Measurements from ENCODE around the gene PSMG3.

PSMG3 gene

GRCh38 chr7:1563981-1564602, 5.7 kb downstream of the PSMG3 start:
- H3K36me3 ChIP-seq (ENCODE audit: control insufficient read depth, insufficient read depth, low read length) = peaks cover 3% of the 10 kb centered on the region
- H3K4me3 ChIP-seq (ENCODE audit: extremely low read depth, insufficient read depth, low read length, poor library complexity, severe bottlenecking) = no peak overlapping the region
- 95 to 98% methylated on average over 15 of the region's 15 CpGs for WGBS, 2 experiments (ENCODE audit: insufficient coverage in 2 of 2)
- peaks cover 11% of the 10 kb centered on the region for H3K4me1 ChIP-seq (ENCODE audit: control insufficient read depth, insufficient read depth, low read length, poor library complexity, severe bottlenecking)
- H3K27ac ChIP-seq (ENCODE audit: low read depth, low read length, severe bottlenecking) = no peak overlapping the region
- no peaks in the 10 kb centered on the region for H3K9me3 ChIP-seq (ENCODE audit: control insufficient read depth, low read length)

GRCh38 chr7:1562597-1563051, 7.2 kb downstream of the PSMG3 start:
- Histone ChIP-seq H3K4me1 (ENCODE audit: control insufficient read depth, insufficient read depth, low read length, poor library complexity, severe bottlenecking) (peaks cover 4% of the 10 kb centered on the region), H3K36me3 (ENCODE audit: control insufficient read depth, insufficient read depth, low read length) (peaks cover 3% of the 10 kb centered on the region), H3K4me3 (ENCODE audit: extremely low read depth, insufficient read depth, low read length, poor library complexity, severe bottlenecking) (no peak overlapping the region), H3K27ac (ENCODE audit: low read depth, low read length, severe bottlenecking) (no peak overlapping the region), H3K9me3 (ENCODE audit: control insufficient read depth, low read length) (no peaks in the 10 kb centered on the region)
- 89% methylated on average over 17 to 18 of the region's 18 CpGs for WGBS, 2 experiments (ENCODE audit: insufficient coverage in 2 of 2)

GRCh38 chr7:1562116-1562515, 7.7 kb downstream of the PSMG3 start:
- H3K27ac ChIP-seq (ENCODE audit: low read depth, low read length, severe bottlenecking) = no peak overlapping the region
- H3K4me1 ChIP-seq (ENCODE audit: control insufficient read depth, insufficient read depth, low read length, poor library complexity, severe bottlenecking) = no peaks in the 10 kb centered on the region
- H3K4me3 ChIP-seq (ENCODE audit: extremely low read depth, insufficient read depth, low read length, poor library complexity, severe bottlenecking) = no peak overlapping the region
- peaks cover 3% of the 10 kb centered on the region for H3K36me3 ChIP-seq (ENCODE audit: control insufficient read depth, insufficient read depth, low read length)
- no peaks in the 10 kb centered on the region for H3K9me3 ChIP-seq (ENCODE audit: control insufficient read depth, low read length)
- 83% methylated on average over 8 to 15 of the region's 16 CpGs for WGBS, 2 experiments (ENCODE audit: insufficient coverage in 2 of 2)

DNA sequence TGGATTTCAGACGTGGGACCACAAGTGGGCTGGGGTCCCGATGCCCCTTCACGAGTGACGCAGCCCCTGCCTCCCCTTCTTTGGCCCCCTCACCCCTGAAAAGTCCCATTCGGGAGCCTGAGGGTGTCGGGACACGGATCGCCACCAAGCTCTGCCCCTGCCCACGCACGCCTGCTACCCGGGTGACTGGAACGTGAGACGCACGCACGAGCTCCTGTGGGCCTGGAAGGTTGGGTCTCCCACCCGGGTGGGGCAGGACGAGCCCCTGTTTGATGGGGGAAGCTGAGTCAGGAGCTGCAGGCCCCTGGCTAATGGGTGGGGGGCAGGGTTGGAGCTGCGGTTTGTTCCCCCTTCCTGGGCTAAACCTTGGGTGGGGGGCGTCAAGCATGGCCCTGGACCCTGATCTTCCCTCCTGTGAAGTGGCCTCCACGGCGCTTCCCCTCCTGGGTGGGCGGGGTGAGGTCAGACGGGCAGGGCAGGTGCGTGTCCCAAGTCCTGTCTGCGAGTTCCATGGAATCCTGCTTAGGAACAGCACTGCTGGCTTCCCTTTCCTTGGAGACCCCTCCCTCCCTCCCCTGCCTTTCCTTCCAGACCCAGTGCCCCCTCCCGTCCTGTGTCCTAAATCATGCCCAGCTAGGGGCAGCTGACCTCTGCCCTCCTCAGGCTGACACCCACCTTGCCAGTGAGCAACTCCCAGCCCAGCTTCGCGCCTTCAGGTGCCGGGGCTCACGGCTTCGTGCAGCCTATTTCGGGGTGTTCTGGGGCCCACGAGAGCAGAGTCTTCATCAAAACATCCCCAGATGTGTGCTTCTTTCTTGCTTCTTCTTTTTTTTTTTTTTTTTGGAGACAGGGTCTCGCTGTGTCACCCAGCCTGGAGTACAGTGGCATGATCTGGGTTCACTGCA, 8.5 kb downstream of the PSMG3 start:
- H3K4me1 ChIP-seq (ENCODE audit: control insufficient read depth, insufficient read depth, low read length, poor library complexity, severe bottlenecking) = peaks cover 2% of the 10 kb centered on the region
- no peaks in the 10 kb centered on the region for H3K9me3 ChIP-seq (ENCODE audit: control insufficient read depth, low read length)
- no peak overlapping the region for H3K27ac ChIP-seq (ENCODE audit: low read depth, low read length, severe bottlenecking)
- peaks cover 3% of the 10 kb centered on the region for H3K36me3 ChIP-seq (ENCODE audit: control insufficient read depth, insufficient read depth, low read length)
- WGBS, 2 experiments (ENCODE audit: insufficient coverage in 2 of 2) = 93 to 94% methylated on average over 22 to 30 of the region's 34 CpGs
- H3K4me3 ChIP-seq (ENCODE audit: extremely low read depth, insufficient read depth, low read length, poor library complexity, severe bottlenecking) = no peak overlapping the region

GRCh38 chr7:1560620-1561031, 9.2 kb downstream of the PSMG3 start:
- H3K4me3 ChIP-seq (ENCODE audit: extremely low read depth, insufficient read depth, low read length, poor library complexity, severe bottlenecking) = no peak overlapping the region
- peaks cover 3% of the 10 kb centered on the region for H3K36me3 ChIP-seq (ENCODE audit: control insufficient read depth, insufficient read depth, low read length)
- no peaks in the 10 kb centered on the region for H3K9me3 ChIP-seq (ENCODE audit: control insufficient read depth, low read length)
- no peak overlapping the region for H3K27ac ChIP-seq (ENCODE audit: low read depth, low read length, severe bottlenecking)
- 95 to 100% methylated on average over 4 to 8 of the region's 13 CpGs for WGBS, 2 experiments (ENCODE audit: insufficient coverage in 2 of 2)
- H3K4me1 ChIP-seq (ENCODE audit: control insufficient read depth, insufficient read depth, low read length, poor library complexity, severe bottlenecking) = peaks cover 8% of the 10 kb centered on the region

DNA sequence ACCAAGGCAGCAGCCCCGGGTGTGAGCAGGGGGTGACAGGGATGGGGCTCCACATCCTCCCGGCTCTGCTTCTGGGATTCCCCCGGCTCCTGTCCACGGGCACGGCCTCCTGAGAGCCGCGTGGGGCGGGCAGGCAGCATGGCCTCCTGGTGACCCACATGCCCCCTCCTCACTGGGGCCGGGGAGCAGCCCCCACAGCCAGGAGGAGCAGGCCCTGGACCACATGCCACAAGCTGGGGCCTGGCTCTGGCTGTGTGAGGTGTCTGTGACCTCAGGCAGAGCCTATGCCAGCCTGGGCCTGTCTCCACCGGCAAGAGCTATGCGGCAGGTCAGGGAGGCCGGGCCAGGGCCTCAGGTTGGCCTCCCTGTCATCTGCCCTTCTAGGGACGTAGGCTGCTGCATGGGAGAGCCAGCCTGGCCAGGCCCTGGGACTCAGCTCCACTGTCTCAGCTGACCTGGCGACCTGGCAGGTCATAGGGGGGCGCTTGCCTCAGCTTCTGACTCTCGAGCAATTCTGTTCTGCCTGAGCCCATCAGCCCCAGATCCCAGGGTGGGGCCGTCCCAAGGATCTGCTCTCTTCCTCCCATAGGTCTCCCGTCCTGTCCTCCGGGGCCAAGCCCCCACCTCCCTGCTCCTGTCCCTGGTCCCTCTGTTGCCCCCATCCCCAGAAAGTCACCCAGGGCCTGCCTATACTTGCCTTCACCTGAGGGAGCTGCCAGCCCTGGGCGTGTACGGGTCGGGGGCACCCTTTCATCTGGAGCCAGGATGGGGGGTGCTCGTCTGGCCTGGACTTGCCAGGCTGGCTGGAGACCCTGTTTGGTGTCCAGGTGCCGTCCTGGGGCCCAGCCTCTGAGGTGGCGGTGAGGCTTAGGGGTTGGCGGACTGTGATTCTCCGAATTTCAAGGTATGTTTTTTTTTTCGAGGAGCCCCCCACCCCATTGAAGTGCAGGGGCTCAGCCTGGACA, 9.9 kb downstream of the PSMG3 start:
- H3K27ac ChIP-seq (ENCODE audit: low read depth, low read length, severe bottlenecking) = no peak overlapping the region
- no peaks in the 10 kb centered on the region for H3K9me3 ChIP-seq (ENCODE audit: control insufficient read depth, low read length)
- no peak overlapping the region for H3K4me3 ChIP-seq (ENCODE audit: extremely low read depth, insufficient read depth, low read length, poor library complexity, severe bottlenecking)
- H3K36me3 ChIP-seq (ENCODE audit: control insufficient read depth, insufficient read depth, low read length) = peaks cover 2% of the 10 kb centered on the region
- WGBS, 2 experiments (ENCODE audit: insufficient coverage in 2 of 2) = 86 to 90% methylated on average over 19 to 22 of the region's 28 CpGs
- H3K4me1 ChIP-seq (ENCODE audit: control insufficient read depth, insufficient read depth, low read length, poor library complexity, severe bottlenecking) = peaks cover 13% of the 10 kb centered on the region

GRCh38 chr7:1558841-1559625, 10.8 kb downstream of the PSMG3 start:
- 95% methylated on average over 25 to 31 of the region's 32 CpGs for WGBS, 2 experiments (ENCODE audit: insufficient coverage in 2 of 2)
- Histone ChIP-seq H3K4me1 (ENCODE audit: control insufficient read depth, insufficient read depth, low read length, poor library complexity, severe bottlenecking) (peaks cover 21% of the 10 kb centered on the region), H3K9me3 (ENCODE audit: control insufficient read depth, low read length) (no peaks in the 10 kb centered on the region), H3K4me3 (ENCODE audit: extremely low read depth, insufficient read depth, low read length, poor library complexity, severe bottlenecking) (no peak overlapping the region), H3K27ac (ENCODE audit: low read depth, low read length, severe bottlenecking) (no peak overlapping the region), H3K36me3 (ENCODE audit: control insufficient read depth, insufficient read depth, low read length) (no peaks in the 10 kb centered on the region)

- Histone ChIP-seq H3K4me1 (ENCODE audit: control insufficient read depth, insufficient read depth, low read length, poor library complexity, severe bottlenecking) (peaks cover 21% of the 10 kb centered on the region), H3K36me3 (ENCODE audit: control insufficient read depth, insufficient read depth, low read length) (no peaks in the 10 kb centered on the region), H3K27ac (ENCODE audit: low read depth, low read length, severe bottlenecking) (no peak overlapping the region), H3K9me3 (ENCODE audit: control insufficient read depth, low read length) (no peaks in the 10 kb centered on the region), H3K4me3 (ENCODE audit: extremely low read depth, insufficient read depth, low read length, poor library complexity, severe bottlenecking) (no peak overlapping the region)
- WGBS, 2 experiments (ENCODE audit: insufficient coverage in 2 of 2) = 64 to 76% methylated on average over 14 to 19 of the region's 24 CpGs
These were observed 11.5 kb downstream of the PSMG3 start for GRCh38 chr7:1558181-1558811.

DNA sequence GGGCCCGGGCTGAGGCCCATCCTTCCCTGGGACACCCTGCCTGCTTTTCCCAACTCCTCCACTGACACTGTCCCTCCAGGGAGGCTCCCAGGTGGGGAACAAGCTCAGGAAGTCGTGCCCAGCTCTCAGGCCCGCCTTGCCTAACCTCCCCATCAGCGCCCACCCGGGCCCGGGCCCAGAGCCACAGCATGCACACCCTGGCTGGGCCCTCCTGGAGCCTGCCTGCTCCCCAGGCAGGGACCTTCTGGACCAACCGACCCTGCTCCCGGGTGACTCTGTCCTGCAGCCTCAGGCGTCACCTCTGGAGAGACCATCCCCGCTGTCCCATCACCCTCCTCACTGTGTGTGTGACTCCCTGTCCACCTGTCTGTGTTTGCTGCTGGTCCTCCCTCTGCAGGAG, 12.1 kb downstream of the PSMG3 start:
- 92 to 97% methylated on average over 10 of the region's 10 CpGs for WGBS, 2 experiments (ENCODE audit: insufficient coverage in 2 of 2)
- Histone ChIP-seq H3K4me3 (ENCODE audit: extremely low read depth, insufficient read depth, low read length, poor library complexity, severe bottlenecking) (no peak overlapping the region), H3K27ac (ENCODE audit: low read depth, low read length, severe bottlenecking) (no peak overlapping the region), H3K9me3 (ENCODE audit: control insufficient read depth, low read length) (no peaks in the 10 kb centered on the region), H3K4me1 (ENCODE audit: control insufficient read depth, insufficient read depth, low read length, poor library complexity, severe bottlenecking) (peaks cover 21% of the 10 kb centered on the region), H3K36me3 (ENCODE audit: control insufficient read depth, insufficient read depth, low read length) (no peaks in the 10 kb centered on the region)
